ENCODE results near the gene ATP2B2.

The ATP2B2 gene

DNA sequence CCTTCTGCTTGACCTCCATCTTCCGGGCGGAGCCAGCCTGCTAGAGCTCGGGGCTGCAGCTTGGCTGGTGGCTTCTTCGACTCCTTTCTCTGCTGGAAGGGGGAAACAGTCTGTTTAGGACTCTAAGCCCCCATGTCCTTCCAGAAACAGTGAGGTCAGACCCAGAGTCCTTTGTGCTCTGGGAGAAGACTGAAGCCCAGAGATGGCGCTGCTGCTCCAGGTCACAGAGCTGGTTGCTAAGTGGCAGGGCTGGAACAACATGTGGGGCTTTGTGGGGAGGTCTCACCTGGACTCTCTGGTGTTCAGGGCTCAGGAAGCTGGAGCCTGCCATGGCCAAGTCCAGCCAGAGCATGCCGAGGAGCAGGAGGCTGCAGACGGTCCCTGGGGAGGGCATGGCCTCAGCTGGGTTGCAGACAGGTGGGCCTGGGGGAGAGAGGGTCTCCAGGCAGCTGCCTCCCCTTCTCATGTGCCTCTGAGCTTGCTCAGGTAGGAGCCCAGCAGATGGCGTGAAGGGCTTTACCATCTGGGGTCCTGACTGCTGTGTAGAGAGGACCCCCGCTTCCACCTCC, 215.5 kb downstream of the ATP2B2 start:
- DNase-seq = no peak

DNA sequence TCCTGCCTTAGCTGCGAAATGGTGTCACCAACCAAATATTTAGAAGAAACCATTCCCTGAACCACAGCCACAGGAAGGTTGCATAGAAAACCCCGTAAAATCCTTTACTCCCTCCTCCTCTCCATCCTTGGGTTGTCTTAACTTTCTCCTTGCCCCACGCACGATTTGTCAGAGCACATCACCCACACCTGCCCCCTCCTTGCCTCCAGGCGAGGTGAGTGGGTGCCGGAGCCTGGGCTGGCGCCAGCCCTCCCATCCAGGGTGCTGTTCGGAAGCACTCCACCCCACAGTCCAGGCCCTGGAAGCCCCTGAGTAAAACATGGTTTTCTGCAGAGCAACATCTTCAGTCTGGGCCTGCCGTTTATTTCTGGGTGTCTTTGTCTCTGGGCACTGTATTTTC, 216.3 kb downstream of the ATP2B2 start:
- no peak for DNase-seq

DNA sequence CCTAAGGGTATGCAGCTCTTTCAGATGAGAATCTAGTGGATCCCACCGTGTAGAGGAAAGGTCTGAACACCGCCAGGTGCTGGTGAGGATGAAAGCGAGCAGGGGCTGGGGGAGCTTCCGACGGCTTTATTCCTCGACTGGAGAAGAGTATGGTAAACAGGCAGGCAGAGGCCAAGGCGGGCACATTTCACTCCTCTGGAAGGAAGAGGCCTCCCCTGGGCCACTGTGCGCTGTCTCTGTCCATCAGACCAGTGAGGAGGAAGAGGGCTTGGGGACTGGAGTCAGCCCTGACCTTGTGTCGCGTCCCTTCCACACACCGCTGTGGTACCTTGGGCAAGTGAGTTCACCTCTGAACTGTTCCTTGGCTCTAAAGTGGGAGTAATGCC, 216.8 kb downstream of the ATP2B2 start:
- no peak for DNase-seq

DNA sequence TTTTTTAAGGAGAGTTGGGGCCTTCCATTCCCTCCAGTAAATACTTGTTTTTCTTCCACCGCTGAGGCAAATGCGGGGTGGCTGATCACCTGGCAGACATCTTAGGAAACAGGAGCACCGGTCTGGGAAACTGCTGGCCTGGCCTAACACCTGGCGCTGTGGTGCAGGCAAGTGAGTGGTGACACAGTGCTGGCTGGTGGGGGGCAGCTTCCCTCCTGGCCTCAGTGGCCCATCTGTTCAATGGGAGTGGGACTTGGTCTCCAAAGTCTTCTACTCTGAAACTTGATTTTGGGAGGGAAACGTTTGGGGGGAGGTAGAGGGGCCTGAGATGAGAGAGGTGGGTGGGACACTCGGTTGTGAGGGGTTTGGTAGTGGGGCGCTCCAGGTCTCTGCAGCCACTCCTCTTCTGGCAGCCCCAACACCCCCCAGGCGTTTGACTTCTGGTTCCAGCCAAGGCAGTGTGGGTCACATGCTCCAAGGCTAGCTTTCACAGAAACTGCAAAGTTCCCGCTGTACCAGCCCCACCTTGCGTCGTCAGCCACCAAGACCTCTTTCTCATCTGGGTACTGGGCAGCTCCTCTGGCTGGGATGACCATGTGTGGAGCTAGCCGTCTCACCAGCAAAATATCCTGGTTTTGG, 217.3 kb downstream of the ATP2B2 start:
- no peak for DNase-seq

DNA sequence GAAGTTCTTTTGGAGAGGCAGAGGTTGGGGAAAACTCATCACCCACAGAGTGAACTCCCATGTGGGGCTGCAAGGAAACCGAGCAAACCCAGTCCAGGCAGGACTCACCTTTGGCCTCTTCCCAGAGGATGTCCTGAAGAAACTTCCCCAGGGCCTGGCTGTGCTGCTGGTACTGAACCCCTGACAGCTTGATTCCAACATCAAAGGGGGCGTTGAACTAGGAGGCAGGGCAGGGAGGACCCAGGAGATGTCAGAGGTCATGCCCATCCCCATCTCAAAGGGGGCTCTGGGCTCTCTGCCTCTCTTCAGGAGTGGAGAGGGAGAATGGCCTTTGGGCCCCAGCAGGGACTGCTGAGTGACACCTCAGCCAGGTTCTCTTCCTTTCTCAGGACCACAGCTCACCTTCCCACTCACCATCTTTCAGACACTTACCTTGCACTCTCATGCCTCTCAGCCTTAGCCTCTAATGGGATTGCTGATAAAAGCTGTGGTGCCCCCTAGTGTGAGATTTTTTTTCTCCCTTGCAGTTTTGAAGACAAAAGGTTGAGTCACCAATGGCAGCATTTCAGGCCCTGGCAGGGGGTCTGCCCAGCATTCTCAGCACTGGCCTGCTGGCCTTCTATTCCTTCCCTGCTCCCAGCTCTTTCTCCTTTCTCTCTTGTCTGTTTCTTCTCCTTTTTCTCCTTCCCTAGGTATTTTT, 218.6 kb downstream of the ATP2B2 start:
- no peak for DNase-seq

DNA sequence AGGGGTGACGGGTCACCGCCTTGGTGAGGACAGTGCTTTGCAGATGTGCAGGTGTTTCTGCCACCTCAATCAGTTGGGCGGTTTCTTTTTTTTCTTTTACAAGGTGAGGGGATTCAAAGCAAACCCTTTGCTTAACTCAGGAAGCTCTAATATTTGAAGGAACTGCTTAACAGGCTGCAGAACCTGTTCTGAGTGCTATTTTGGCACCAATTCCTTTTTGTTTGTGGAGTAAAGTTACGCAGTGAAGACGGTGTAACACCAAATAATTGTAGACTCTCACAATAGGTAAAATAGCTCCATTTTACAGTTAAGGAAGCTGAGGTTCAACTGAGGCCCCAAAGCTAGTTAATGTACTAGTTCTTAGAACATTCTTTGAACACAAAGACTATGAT, 219.3 kb downstream of the ATP2B2 start:
- no peak for DNase-seq

DNA sequence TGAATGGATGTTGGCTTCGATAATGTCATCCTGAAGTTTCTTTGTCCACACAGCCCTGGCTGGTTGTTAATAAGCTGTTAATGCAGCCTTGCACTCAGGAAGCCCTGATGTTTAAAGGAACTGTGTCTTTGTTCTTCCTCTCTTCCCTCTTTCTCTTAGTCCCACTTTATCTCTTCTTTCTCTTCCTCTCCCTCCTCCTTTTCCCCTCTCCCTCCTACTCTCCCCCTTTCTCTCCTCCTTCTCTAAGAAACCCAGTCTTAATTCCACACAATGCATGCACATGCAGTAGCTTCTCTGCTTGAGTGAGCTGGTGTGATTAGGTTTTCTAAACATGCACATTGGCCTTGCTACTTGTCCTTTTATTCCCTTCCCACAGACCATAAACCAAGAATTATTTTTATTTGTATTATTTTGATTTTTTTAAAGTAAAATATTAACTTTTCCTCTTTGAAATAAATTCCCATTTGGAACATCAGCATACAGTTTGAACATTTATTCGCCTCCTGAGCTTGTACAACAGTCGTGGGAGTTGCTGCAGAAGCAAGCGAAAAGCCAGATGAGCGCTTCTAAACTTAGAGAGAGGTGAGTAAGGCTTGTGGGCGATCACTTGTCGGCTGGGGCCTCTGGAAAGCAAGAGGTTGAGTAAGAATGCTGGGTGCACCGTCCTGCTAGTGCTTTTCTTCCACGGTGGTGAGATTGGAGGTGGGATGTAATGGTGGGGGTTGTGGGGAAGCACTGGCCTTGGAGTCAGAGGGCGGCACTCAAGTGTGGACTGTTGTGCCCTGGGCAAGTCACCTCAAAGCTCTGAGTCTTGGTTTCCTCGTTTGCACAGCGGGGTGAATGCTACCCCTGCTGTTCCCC, 219.9 kb downstream of the ATP2B2 start:
- DNase-seq = no peak

DNA sequence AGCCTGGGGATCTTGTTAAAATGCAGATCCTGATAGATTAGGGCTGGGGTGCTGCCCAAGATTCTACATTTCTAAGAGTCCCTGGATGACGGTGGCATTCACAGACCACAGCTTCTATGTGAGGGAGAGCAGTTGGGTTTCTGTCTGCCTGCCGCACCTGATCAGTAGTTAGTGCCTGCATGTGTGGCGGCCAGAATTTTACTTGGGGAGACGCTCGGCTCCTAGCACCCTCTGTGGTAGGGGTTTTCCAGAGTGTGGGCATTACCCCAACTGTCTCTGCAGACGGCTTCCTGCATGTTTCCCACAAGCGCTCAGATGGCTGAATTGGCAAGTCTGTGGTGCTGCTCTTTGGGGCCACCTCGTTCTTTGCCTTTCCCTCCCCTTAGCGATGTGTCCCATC, 220.9 kb downstream of the ATP2B2 start:
- DNase-seq = no peak

DNA sequence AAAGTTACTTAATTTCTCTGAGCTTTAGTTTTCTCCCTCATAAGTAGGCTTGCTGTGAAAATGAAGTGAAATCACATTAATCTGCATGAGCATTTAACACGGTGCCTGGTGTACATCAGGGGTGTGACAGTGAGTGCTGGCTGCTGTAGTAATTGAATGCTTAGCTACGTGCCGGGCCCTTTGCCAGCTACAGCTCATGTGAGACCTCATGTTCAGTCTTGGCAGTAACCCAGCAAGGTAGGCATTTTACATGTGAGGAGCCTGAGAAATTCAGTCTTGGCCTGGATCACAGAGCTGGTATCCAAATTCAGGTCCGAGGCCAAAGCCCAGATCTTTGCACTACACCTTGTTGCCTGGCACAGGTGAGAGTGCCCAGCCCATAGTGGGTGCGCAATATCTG, 221.7 kb downstream of the ATP2B2 start:
- DNase-seq = no peak

DNA sequence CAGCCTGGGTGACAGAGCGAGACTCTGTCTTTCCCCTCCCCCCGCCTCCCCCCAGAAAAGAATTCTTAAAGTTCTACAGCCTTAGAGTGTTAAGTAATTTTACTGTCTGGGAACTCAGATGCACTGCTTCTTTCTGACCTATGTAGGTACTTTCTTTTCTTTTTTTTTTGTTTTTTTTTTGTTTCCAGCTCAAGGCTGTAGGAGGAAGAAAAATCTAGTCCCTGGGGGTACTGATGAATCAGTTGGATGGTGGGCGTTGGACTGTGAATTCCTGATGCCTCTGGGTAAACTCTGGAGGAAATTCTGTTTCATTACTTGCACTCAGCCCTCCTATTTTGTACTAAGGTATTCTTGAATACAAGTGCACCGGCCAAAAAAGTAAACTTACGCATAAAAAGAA, 223.4 kb downstream of the ATP2B2 start:
- DNase-seq = peak; percentile 24

DNA sequence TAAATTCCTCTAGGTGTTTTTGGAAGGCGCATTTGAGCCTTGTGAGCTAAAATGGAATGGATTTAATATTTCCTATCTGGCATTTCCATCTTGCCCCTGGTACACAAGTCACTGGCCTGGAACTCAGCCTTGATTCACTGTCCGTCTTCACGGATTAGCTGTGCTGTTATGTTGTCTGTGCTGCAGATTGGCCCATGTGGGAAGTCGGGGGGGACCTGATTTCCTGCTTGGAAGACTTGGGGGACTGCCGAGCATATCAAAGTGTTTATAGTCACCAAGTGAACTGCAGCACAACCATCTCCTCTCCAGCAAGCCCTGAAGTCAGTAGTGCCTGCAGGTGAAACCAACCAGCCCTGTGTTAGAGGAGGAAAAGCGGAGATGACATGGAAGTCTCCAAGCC, 224.8 kb downstream of the ATP2B2 start:
- no peak for DNase-seq

DNA sequence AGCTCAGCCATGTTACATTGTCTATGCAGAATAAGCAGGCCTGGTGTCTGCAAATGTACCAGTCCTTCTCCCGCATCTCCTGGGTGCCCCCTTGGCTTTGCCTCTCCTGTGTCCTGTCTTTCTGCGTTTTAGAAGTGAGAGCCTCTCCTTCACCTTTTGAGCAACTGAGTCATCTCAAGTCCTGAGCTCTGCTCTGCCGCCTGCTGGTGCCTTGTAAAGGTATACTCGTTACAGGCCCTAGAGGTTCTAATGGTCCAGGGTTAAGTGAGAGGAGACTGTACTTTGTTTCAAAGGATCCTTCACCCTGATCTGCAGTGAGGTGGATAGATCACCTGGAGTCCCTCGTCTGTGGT, 225.2 kb downstream of the ATP2B2 start:
- DNase-seq = no peak

DNA sequence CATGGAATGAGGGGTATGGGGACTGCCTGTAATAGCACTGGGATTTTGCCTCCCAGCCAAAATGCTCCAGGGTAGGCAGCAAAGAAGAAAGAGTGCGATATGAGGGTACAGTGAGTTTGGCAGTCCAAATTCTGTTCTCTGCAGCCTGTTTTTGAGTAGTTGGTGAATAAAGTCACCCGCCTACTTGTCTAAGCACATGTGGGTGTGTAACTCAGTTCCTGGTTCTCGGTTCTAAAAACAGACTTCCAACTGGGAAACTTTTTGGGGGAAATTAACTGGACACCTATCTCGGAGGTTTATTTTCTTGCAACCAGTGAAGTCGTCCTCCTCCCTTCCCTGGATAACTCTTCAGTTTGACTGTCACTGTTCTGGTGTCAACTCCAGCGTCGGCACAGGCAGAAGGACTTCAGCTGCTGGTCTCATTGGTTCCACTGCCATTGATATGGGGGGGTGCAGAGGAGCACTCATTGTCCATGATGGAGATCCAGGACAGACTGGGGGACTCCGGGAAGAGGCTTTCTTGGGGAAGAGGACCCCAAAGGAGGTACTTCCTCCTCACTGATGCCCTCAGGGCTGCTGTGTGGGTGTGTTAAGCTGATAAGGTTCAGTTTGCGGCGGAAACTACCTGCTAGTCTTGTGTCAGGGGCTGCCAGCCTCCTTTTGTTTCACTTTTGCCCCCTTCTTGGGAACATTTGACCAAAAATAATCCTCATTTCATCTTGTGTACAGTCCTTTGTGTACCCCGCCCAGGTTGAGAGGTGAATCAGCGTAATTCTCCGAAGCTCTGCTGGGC, 225.8 kb downstream of the ATP2B2 start:
- no peak for DNase-seq

DNA sequence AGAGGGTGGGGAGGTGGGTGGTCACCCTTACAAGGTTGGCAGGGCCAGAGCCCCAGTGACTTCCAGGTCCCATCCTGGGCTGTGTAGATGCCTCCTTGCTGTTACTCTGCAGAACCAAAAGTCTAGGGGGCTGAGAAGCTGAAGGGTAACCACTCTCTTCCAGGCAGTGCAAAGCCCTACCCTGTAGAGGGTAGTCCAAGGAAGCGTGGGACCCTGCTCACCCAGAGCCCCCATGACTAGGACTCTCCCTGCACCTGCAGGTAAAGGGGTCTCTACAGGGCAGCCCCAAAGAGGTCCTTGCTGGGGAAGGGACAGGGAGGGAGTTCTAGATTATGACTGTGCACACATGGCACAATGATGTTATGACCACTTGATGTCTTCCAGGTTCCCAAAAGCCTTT, 226.9 kb downstream of the ATP2B2 start:
- DNase-seq = no peak

DNA sequence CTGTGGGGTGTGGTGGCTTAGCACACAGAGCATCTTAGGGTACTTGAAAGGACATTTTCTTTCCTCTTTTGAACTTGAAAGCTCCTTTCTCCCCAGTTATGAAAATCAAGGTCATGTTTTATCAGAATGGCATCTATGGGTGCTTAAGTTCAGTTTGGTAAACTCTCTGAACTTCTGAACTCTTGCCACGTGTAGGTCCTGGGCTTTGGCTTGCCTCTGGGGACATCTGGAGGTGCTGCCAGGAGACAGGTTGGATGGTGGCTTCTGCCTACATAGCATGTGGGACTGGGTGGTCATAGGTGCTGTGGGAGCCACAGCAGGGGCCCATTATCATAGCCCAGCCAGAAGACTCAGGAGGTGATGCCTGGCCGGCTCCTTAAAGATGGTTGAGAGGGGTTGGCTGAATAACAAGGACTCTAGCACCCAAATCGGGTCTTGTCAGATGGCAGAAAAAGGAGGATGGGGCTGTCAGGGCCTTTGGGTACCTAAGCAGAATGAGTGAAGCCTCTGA, 228.2 kb downstream of the ATP2B2 start:
- no peak for DNase-seq

DNA sequence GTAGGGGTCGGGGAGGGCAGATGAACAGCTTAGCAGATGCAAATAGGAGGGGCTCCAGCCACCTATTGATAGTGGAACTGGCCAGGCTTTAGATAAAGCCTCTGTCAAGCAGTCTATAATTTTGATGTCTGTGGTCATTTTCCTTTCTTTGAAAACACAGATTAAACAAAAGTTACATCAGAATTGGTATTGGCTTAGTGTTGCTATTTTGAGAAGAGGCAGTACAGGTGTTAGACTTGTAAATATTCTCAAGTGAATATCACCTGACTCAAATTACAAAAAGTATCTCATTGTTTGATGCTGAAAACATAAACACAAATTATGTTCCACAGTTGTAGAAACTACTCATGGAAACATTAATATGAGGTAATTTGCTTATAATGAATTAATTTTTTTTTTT, 230.8 kb downstream of the ATP2B2 start:
- no peak for DNase-seq

All from suppressor macrophage treated with lipopolysaccharide for 4 hours (primary cell).